Fibroblast of the aortic adventitia (primary cell): ENCODE results near the gene GAP43. TPM values are rescaled to one million over a fixed set of nuclear protein-coding genes. Genes with fewer than 3 reads are reported as not detected.
A peak's percentile ranks its signal among the peaks of the same experiment; 100 is the strongest.

Experiments
- DNase-seq: peaks from one replicate; pipeline ENCODE4 v3.0.0-alpha.2; 2010; ENCODE audit warnings: low read depth
- H3K4me3 ChIP-seq: 2 replicates; pipeline ENCODE4 v1.5.1; 2011; ENCODE audit warnings: low read depth, mild to moderate bottlenecking, control low read depth, low read length, moderate library complexity
- total RNA-seq: library from RNA; depleted of rRNA; stranded (reverse); fragments of >200 nt; gene quantifications from 2 replicates; pipeline ENCODE4 v1.2.3, GENCODE V29; 2012; ENCODE audit warnings: low replicate concordance
- TF ChIP-seq, protein P1 (sequence below): IDR thresholded peaks from 2 replicates; pipeline ENCODE4 v1.5.1; 2011; ENCODE audit warnings: mild to moderate bottlenecking, low read length, control low read depth, inconsistent platforms; ENCODE audit not compliant: insufficient read depth

Gene GAP43
- total RNA-seq, 1 donor = 16.4 TPM

DNA sequence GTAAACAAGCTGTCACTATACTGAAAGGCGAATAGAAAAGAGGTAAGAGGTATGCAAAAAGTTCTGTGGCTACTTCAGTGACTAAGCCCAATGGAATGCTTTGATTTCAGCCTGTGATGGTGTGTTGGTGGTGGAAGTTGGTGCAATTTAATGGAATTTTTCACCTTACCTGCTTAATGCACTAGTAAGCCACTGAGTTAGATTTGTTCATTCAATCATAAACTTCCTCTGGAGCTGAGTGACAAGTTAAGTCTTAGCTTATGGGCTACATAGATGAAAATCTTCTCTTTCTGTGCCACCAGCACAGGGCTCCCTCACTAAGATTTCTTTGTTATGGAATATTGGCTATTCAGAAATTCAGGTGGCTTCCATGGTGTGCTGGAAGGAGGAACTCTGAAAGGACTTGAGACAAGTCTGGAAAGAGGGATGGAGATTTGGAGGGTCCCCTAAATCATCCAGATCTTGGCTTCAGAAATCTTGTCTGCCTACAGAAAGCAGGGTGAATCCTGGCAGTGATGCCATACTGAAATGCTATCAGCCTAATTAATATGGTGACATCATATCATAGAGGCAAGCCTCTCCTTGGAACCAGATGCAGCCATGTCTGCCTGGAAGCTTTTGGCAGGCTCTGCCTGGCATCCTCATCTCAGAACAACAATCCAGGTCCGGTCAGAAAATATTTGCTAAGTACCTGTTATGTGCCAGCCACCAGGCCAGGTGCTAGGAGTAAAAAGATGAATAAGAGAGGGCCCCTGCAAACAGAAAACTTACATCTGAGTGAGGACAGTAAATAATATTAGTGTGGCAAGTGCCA lies 8.1 kb upstream of the GAP43 start:
- DNase-seq = peak; percentile 25
- TF ChIP-seq, protein P1, sequence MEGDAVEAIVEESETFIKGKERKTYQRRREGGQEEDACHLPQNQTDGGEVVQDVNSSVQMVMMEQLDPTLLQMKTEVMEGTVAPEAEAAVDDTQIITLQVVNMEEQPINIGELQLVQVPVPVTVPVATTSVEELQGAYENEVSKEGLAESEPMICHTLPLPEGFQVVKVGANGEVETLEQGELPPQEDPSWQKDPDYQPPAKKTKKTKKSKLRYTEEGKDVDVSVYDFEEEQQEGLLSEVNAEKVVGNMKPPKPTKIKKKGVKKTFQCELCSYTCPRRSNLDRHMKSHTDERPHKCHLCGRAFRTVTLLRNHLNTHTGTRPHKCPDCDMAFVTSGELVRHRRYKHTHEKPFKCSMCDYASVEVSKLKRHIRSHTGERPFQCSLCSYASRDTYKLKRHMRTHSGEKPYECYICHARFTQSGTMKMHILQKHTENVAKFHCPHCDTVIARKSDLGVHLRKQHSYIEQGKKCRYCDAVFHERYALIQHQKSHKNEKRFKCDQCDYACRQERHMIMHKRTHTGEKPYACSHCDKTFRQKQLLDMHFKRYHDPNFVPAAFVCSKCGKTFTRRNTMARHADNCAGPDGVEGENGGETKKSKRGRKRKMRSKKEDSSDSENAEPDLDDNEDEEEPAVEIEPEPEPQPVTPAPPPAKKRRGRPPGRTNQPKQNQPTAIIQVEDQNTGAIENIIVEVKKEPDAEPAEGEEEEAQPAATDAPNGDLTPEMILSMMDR = no peak
- H3K4me3 ChIP-seq = no peak overlapping the region

DNA sequence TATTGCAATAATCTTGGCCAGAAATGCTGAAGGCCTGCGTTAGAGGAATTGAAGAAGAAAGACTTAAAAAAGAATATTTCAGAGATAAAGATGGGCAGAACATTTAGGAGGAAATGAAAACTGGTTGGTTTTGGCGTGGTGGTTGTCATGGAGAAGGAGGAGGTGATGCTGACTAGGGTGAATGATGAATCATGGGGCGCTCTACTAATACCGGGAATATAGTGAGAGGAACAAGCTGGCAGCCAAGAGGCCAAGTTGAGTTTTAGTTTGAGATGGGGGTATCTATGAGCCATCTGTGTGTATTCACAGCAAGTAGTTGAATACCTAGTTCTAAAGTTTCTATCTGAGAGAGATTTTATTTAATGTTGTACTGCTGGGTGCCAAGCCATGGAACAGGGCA lies 6.8 kb upstream of the GAP43 start:
- TF ChIP-seq, protein P1 = no peak
- H3K4me3 ChIP-seq = no peak overlapping the region
- DNase-seq = no peak

DNA sequence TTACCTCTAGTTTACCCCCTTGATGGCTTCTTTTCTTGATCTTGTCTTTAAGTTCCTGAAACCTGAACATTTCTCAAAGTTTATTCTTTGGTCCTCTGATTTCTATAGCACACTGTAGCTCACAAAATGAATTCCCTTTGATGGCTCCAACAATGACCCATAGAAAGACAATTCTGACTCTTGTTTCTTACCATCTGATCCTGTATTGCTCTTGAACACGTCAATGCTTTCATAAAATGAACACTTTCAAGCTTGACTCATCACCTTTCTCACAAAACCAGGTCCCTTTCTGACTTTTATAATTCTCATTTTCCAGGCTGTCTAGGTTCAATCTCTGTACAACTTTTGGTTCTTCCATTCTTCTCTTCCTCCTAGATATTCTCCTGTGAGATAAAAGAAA lies 5.7 kb upstream of the GAP43 start:
- TF ChIP-seq, protein P1 = no peak
- no peak for DNase-seq
- no peak overlapping the region for H3K4me3 ChIP-seq

DNA sequence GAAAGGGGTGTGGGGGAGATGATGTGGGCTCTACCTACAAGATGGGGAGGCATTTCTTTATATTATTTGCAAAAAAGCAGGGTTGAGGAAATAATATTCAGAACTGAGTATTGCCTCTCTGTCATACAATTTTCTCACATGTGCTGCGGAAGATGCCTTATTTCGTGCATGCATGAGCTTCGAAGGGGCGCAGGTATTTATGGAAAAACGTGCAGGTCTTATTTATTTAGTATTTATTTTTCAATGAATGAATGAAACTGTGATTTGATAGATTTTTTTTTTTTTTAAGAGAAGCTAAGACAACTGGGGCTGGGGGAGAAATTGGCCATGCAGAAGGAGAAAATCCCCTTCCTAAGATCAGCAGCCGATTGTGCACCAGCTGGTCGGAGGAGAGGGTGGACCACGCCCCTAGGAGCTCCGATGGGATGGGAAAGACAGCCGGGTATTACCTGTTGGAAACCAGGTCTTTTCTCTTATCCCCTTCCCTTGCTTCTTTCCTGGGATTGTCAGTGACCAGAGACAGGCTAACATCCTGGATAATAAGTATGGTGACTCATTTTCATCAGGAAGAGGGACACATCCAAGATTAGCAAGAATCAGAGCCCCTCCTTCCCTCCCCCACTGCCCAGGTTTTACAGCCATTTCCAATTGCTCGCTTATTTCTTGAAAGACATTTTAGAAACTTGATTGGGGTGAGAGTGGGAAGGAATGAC lies 875 bp downstream of the GAP43 start:
- TF ChIP-seq, protein P1 = no peak
- peak overlapping the region; percentile 63 for H3K4me3 ChIP-seq
- DNase-seq = no peak

DNA sequence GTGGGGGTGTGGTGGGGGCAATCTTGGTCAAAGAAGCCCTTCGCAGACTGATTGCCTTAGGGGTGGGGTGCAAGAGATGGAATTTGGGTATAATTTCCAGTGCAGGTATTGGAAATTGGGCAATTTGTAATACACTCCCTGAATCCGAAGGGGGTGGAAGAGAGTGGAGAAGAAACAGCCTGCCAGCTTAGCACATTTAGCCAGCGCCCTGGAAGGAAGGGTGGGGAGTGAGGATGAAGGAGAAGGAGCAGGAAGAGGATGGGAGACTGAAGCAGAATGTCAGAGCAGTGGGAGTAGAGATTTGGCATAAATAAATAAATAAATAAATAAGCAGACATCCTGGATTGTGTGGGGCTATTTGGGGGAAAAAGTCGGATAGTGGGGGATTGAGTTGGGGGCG lies 1.6 kb downstream of the GAP43 start:
- H3K4me3 ChIP-seq = no peak overlapping the region
- TF ChIP-seq, protein P1 = no peak
- no peak for DNase-seq

DNA sequence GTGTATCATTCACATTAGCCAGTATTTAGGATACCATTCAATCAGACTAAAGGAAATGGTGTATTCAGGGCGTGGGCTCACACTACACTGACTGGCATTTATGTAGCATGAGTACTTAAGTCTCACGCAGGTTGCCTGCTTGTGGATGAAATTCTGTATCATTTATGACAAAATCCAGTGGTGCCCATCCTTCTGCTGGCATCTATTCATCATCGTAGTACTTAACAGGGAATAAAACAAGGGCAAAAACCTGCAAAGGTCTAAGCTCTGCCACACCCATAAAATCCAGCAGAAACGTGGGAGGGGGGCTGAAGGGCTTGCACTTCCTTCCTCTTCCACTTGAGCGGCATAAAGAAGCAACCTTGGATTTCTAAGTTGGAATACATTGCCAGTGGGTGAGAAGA lies 2.7 kb downstream of the GAP43 start:
- H3K4me3 ChIP-seq = no peak overlapping the region
- TF ChIP-seq, protein P1 = peak; percentile 9
- DNase-seq = no peak
